Measurements from ENCODE around the gene ITPKA. TPM values are rescaled to one million over a fixed set of nuclear protein-coding genes. Genes with fewer than 3 reads are reported as not detected.

ITPKA gene
- polyA plus RNA-seq, 1 of the 3 experiments (the other 2 are of a cell fraction), result 2.2 TPM

- H2AFZ ChIP-seq (ENCODE audit: low read depth), result peak overlapping the region; percentile 71
- peak overlapping the region; percentile 89 for H3K4me2 ChIP-seq
These were observed 51.0 kb downstream of the ITPKA start for GRCh38 chr15:41544650-41545015.

GRCh38 chr15:41545218-41545617, 51.5 kb downstream of the ITPKA start:
- H3K27ac ChIP-seq (ENCODE audit: low read depth in 2 of 2, low read length in 1 of 2), result no peak overlapping the region
- peaks cover 4% of the 10 kb centered on the region in 2 experiments; a peak in 1 of 4 replicates for H3K4me1 ChIP-seq (ENCODE audit: control insufficient read depth in 1 of 2, insufficient read depth in 2 of 2, low read depth in 1 of 2, low read length in 1 of 2)
- ChIA-PET CTCF (interaction anchor here (1.5 to 2.5 kb wide), 4 partner anchors 11 to 79 kb away, joined by 4 to 11 read pairs (median 8); no protein-coding TSS in a partner anchor), POLR2A (interaction anchor here (0.6 to 1.9 kb wide), 2 partner anchors 13 kb away, joined by 3 to 16 read pairs; no protein-coding TSS in a partner anchor)
- TF ChIP-seq, protein P1, sequence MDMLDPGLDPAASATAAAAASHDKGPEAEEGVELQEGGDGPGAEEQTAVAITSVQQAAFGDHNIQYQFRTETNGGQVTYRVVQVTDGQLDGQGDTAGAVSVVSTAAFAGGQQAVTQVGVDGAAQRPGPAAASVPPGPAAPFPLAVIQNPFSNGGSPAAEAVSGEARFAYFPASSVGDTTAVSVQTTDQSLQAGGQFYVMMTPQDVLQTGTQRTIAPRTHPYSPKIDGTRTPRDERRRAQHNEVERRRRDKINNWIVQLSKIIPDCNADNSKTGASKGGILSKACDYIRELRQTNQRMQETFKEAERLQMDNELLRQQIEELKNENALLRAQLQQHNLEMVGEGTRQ (IDR thresholded peaks at IDR 0.05; ENCODE audit: borderline replicate concordance, low read depth, low read length), result no peak
- no peak for TF ChIP-seq MXI1 (IDR thresholded peaks at IDR 0.05; ENCODE audit: low read depth, low read length)
- no peak for TF ChIP-seq TCF12 (IDR thresholded peaks at IDR 0.05)
- no peak for TF ChIP-seq RCOR1 (IDR thresholded peaks at IDR 0.05; ENCODE audit: low read length)
- no peak overlapping the region for H3K9ac ChIP-seq
- no peak for DNase-seq
- H4K20me1 ChIP-seq (ENCODE audit: insufficient read depth), result no peaks in the 10 kb centered on the region
- H3K9me3 ChIP-seq, result no peaks in the 10 kb centered on the region
- no peaks in the 10 kb centered on the region for H3K27me3 ChIP-seq (ENCODE audit: insufficient read depth)
- no peak overlapping the region for H3K4me2 ChIP-seq
- H3F3A ChIP-seq (replicated peaks; ENCODE audit: insufficient read depth), result no peaks in the 10 kb centered on the region
- H3K79me2 ChIP-seq (ENCODE audit: insufficient read depth), result peaks cover 31% of the 10 kb centered on the region
- no peak overlapping the region for H2AFZ ChIP-seq (ENCODE audit: low read depth)
- no peaks in the 10 kb centered on the region for H3K9me2 ChIP-seq
- no peaks in the 10 kb centered on the region for H3K36me3 ChIP-seq (replicated peaks in 1 of 2; ENCODE audit: control insufficient read depth in 1 of 2, insufficient read depth in 2 of 2, low read length in 1 of 2)
- no peak overlapping the region for H3K4me3 ChIP-seq (ENCODE audit: low read depth in 2 of 2, low read length in 1 of 2)
- 100% methylated on average over 3 of the region's 3 CpGs for WGBS (ENCODE audit: low lambda C conversion rate)

More at GRCh38 chr15:41544650-41545015, 51.0 kb downstream of the ITPKA start:
- no peaks in the 10 kb centered on the region for H3F3A ChIP-seq (replicated peaks; ENCODE audit: insufficient read depth)
- H3K79me2 ChIP-seq (ENCODE audit: insufficient read depth), result peaks cover 31% of the 10 kb centered on the region
- no peaks in the 10 kb centered on the region for H3K9me2 ChIP-seq
- no peaks in the 10 kb centered on the region for H4K20me1 ChIP-seq (ENCODE audit: insufficient read depth)
- no peaks in the 10 kb centered on the region for H3K27me3 ChIP-seq (ENCODE audit: insufficient read depth)
- POLR2A ChIA-PET, result interaction anchor here (0.6 to 1.9 kb wide), 16 partner anchors 10 to 351 kb away, joined by 3 to 16 read pairs (median 5); partner anchors contain the start of gene ITPKA
- H3K4me1 ChIP-seq (ENCODE audit: control insufficient read depth in 1 of 2, insufficient read depth in 2 of 2, low read depth in 1 of 2, low read length in 1 of 2), result peaks cover 4% of the 10 kb centered on the region in 2 experiments; a peak in 1 of 4 replicates
- DNase-seq, result peak; percentile 54
- H3K27ac ChIP-seq (ENCODE audit: low read depth in 2 of 2, low read length in 1 of 2), result no peak overlapping the region
- 73% methylated on average over 15 of the region's 15 CpGs for WGBS (ENCODE audit: low lambda C conversion rate)
- H3K9ac ChIP-seq, result peak overlapping the region; percentile 86; the same call in 1 of the 2 replicates
- no peaks in the 10 kb centered on the region for H3K9me3 ChIP-seq
- TF ChIP-seq EP300 (IDR thresholded peaks at IDR 0.05; ENCODE audit: borderline replicate concordance in 1 of 2, low read depth in 1 of 2, low read length in 1 of 2), result no peak
- H3K4me3 ChIP-seq (ENCODE audit: low read depth in 2 of 2, low read length in 1 of 2), result peak overlapping the region; percentile 75 to 76; a peak in 3 of 4 replicates
- H3K36me3 ChIP-seq (replicated peaks in 1 of 2; ENCODE audit: control insufficient read depth in 1 of 2, insufficient read depth in 2 of 2, low read length in 1 of 2), result no peaks in the 10 kb centered on the region
- CTCF ChIA-PET, result interaction anchor here (0.7 to 1.7 kb wide), 5 partner anchors 11 to 79 kb away, joined by 4 to 9 read pairs (median 4); no protein-coding TSS in a partner anchor

- Histone ChIP-seq H3K27me3 (ENCODE audit: insufficient read depth) (no peaks in the 10 kb centered on the region), H3K27ac (ENCODE audit: low read depth in 2 of 2, low read length in 1 of 2) (peak overlapping the region in 1 of 2 experiments; percentile 25; a peak in 1 of 4 replicates), H3F3A (replicated peaks; ENCODE audit: insufficient read depth) (no peaks in the 10 kb centered on the region), H3K4me2 (no peak overlapping the region), H3K9ac (no peak overlapping the region), H3K36me3 (replicated peaks in 1 of 2; ENCODE audit: control insufficient read depth in 1 of 2, insufficient read depth in 2 of 2, low read length in 1 of 2) (no peaks in the 10 kb centered on the region), H3K4me3 (ENCODE audit: low read depth in 2 of 2, low read length in 1 of 2) (no peak overlapping the region), H3K9me3 (no peaks in the 10 kb centered on the region), H3K79me2 (ENCODE audit: insufficient read depth) (peaks cover 16% of the 10 kb centered on the region), H4K20me1 (ENCODE audit: insufficient read depth) (no peaks in the 10 kb centered on the region), H3K4me1 (ENCODE audit: control insufficient read depth in 1 of 2, insufficient read depth in 2 of 2, low read depth in 1 of 2, low read length in 1 of 2) (peaks cover 4% of the 10 kb centered on the region in 2 experiments; a peak in 1 of 4 replicates), H3K9me2 (no peaks in the 10 kb centered on the region), H2AFZ (ENCODE audit: low read depth) (0 out of 2 replicates have a peak overlapping the region, but pooled peaks have one; percentile 34)
- WGBS (ENCODE audit: low lambda C conversion rate), result 68% methylated on average over 13 of the region's 13 CpGs
- ChIA-PET CTCF (interaction anchor here (1.6 to 2.5 kb wide), 2 partner anchors 11 to 67 kb away, joined by 4 to 11 read pairs; no protein-coding TSS in a partner anchor), POLR2A (no interaction called here)
- TF ChIP-seq RFX5 (IDR thresholded peaks at IDR 0.05; ENCODE audit: low read length), result no peak
- TF ChIP-seq YY1 (IDR thresholded peaks at IDR 0.05; ENCODE audit: low read depth), result no peak
- TF ChIP-seq MEF2A (IDR thresholded peaks at IDR 0.05; ENCODE audit: borderline replicate concordance, low read depth), result no peak
- TF ChIP-seq NFIC (IDR thresholded peaks at IDR 0.05; ENCODE audit: borderline replicate concordance), result no peak
- TF ChIP-seq TAF1 (IDR thresholded peaks at IDR 0.05; ENCODE audit: borderline replicate concordance, low read depth, low read length), result no peak
- no peak for TF ChIP-seq ELF1 (IDR thresholded peaks at IDR 0.05)
- no peak for TF ChIP-seq EP300 (IDR thresholded peaks at IDR 0.05; ENCODE audit: borderline replicate concordance in 1 of 2, low read depth in 1 of 2, low read length in 1 of 2)
- TF ChIP-seq FOSL2 (IDR thresholded peaks at IDR 0.05; ENCODE audit: borderline replicate concordance, low read depth), result peak; percentile 64
- TF ChIP-seq JUND (IDR thresholded peaks at IDR 0.05), result peak; percentile 28; the same call in 1 of the 2 replicates
- TF ChIP-seq, protein P2, sequence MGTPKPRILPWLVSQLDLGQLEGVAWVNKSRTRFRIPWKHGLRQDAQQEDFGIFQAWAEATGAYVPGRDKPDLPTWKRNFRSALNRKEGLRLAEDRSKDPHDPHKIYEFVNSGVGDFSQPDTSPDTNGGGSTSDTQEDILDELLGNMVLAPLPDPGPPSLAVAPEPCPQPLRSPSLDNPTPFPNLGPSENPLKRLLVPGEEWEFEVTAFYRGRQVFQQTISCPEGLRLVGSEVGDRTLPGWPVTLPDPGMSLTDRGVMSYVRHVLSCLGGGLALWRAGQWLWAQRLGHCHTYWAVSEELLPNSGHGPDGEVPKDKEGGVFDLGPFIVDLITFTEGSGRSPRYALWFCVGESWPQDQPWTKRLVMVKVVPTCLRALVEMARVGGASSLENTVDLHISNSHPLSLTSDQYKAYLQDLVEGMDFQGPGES (IDR thresholded peaks at IDR 0.05; ENCODE audit: low read depth, low read length), result no peak
- DNase-seq, result no peak
These were observed 53.4 kb downstream of the ITPKA start for GRCh38 chr15:41546851-41547786.
